HL-60 (cell line): ENCODE results near the gene SP140.

ENCODE experiments used
- POLR2AphosphoS5 ChIP-seq: IDR thresholded peaks from 2 replicates; pipeline ENCODE4 v1.6.1; 2012; ENCODE audit warnings: low read depth
- TF ChIP-seq, protein P1 (sequence below): IDR thresholded peaks from 2 replicates; pipeline ENCODE4 v1.6.1; 2012; ENCODE audit warnings: low read depth; ENCODE audit not compliant: insufficient replicate concordance
- TF ChIP-seq, protein P2 (sequence below): IDR thresholded peaks from one replicate; pipeline ENCODE4 v1.5.1; 2011; ENCODE audit warnings: low read length, control low read depth, inconsistent platforms; ENCODE audit not compliant: insufficient read depth

GRCh38 chr2:230308402-230309000, 83.0 kb downstream of the SP140 start:
- TF ChIP-seq, protein P1, sequence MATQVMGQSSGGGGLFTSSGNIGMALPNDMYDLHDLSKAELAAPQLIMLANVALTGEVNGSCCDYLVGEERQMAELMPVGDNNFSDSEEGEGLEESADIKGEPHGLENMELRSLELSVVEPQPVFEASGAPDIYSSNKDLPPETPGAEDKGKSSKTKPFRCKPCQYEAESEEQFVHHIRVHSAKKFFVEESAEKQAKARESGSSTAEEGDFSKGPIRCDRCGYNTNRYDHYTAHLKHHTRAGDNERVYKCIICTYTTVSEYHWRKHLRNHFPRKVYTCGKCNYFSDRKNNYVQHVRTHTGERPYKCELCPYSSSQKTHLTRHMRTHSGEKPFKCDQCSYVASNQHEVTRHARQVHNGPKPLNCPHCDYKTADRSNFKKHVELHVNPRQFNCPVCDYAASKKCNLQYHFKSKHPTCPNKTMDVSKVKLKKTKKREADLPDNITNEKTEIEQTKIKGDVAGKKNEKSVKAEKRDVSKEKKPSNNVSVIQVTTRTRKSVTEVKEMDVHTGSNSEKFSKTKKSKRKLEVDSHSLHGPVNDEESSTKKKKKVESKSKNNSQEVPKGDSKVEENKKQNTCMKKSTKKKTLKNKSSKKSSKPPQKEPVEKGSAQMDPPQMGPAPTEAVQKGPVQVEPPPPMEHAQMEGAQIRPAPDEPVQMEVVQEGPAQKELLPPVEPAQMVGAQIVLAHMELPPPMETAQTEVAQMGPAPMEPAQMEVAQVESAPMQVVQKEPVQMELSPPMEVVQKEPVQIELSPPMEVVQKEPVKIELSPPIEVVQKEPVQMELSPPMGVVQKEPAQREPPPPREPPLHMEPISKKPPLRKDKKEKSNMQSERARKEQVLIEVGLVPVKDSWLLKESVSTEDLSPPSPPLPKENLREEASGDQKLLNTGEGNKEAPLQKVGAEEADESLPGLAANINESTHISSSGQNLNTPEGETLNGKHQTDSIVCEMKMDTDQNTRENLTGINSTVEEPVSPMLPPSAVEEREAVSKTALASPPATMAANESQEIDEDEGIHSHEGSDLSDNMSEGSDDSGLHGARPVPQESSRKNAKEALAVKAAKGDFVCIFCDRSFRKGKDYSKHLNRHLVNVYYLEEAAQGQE: no peak
- TF ChIP-seq, protein P2, sequence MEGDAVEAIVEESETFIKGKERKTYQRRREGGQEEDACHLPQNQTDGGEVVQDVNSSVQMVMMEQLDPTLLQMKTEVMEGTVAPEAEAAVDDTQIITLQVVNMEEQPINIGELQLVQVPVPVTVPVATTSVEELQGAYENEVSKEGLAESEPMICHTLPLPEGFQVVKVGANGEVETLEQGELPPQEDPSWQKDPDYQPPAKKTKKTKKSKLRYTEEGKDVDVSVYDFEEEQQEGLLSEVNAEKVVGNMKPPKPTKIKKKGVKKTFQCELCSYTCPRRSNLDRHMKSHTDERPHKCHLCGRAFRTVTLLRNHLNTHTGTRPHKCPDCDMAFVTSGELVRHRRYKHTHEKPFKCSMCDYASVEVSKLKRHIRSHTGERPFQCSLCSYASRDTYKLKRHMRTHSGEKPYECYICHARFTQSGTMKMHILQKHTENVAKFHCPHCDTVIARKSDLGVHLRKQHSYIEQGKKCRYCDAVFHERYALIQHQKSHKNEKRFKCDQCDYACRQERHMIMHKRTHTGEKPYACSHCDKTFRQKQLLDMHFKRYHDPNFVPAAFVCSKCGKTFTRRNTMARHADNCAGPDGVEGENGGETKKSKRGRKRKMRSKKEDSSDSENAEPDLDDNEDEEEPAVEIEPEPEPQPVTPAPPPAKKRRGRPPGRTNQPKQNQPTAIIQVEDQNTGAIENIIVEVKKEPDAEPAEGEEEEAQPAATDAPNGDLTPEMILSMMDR: no peak
- TF ChIP-seq POLR2AphosphoS5: no peak
